ENCODE results near the gene TRPV6.

The TRPV6 gene

GRCh38 chr7:142908290-142908689, 22.7 kb upstream of the TRPV6 start:
- no peak for DNase-seq

GRCh38 chr7:142906643-142907042, 21.1 kb upstream of the TRPV6 start:
- DNase-seq = no peak

- DNase-seq = no peak
Observed at GRCh38 chr7:142905759-142906158, 20.2 kb upstream of the TRPV6 start.

- no peak for DNase-seq
Observed at GRCh38 chr7:142904128-142904527, 18.6 kb upstream of the TRPV6 start.

GRCh38 chr7:142901426-142902259, 16.1 kb upstream of the TRPV6 start:
- DNase-seq = no peak

- DNase-seq = no peak
Observed at GRCh38 chr7:142899661-142900060, 14.1 kb upstream of the TRPV6 start.

GRCh38 chr7:142898377-142899170, 13.0 kb upstream of the TRPV6 start:
- DNase-seq = no peak

GRCh38 chr7:142897691-142898090, 12.1 kb upstream of the TRPV6 start:
- DNase-seq = no peak

- no peak for DNase-seq
Observed at GRCh38 chr7:142896741-142897379, 11.3 kb upstream of the TRPV6 start.

GRCh38 chr7:142896151-142896550, 10.6 kb upstream of the TRPV6 start:
- DNase-seq = no peak

GRCh38 chr7:142894985-142895593, 9.5 kb upstream of the TRPV6 start:
- DNase-seq = no peak

- DNase-seq = no peak
Observed at GRCh38 chr7:142894112-142894984, 8.8 kb upstream of the TRPV6 start.

GRCh38 chr7:142892951-142893350, 7.4 kb upstream of the TRPV6 start:
- no peak for DNase-seq

- no peak for DNase-seq
Observed at GRCh38 chr7:142891490-142892082, 6.0 kb upstream of the TRPV6 start.

- DNase-seq = no peak
Observed at GRCh38 chr7:142890874-142891485, 5.4 kb upstream of the TRPV6 start.

- no peak for DNase-seq
Observed at GRCh38 chr7:142889816-142890215, 4.3 kb upstream of the TRPV6 start.

- DNase-seq = no peak
Observed at GRCh38 chr7:142887282-142888015, 1.9 kb upstream of the TRPV6 start.

- DNase-seq = no peak
Observed at GRCh38 chr7:142886866-142887265, 1.3 kb upstream of the TRPV6 start.

GRCh38 chr7:142884286-142884640, 1.3 kb downstream of the TRPV6 start:
- no peak for DNase-seq

GRCh38 chr7:142883571-142884285, 1.8 kb downstream of the TRPV6 start:
- DNase-seq = no peak

All from fibroblast of skin of abdomen (primary cell).